Transverse colon (tissue), 4 donors: ENCODE results near the gene CDRT15L2. TPM values are rescaled to one million over a fixed set of nuclear protein-coding genes. Genes with fewer than 3 reads are reported as not detected.
"Not testable (repeated sequence)": the region's sequence is repeated elsewhere in the genome, so short reads cannot be mapped to it uniquely, and the experiment has no call there.

Experiments
- DNase-seq: peaks from one replicate; pipeline ENCODE4 v3.0.0-alpha.2; 2019
- H3K27ac ChIP-seq, 4 donors: fragments of 200-600 bp; sonication (generic); 2 replicates each; pipeline ENCODE4 v1.5.1; 2016 to 2018; ENCODE audit warnings: inconsistent platforms in 4 of 4
- H3K27me3 ChIP-seq: fragments of 200-600 bp; sonication (generic); 2 replicates; pipeline ENCODE4 v1.5.1; 2017; ENCODE audit warnings: inconsistent platforms
- H3K36me3 ChIP-seq, 4 donors: fragments of 200-600 bp; sonication (generic); 2 replicates each; pipeline ENCODE4 v1.5.1; 2017 to 2019; ENCODE audit warnings: inconsistent platforms in 4 of 4
- H3K4me1 ChIP-seq, 4 donors: fragments of 200-600 bp; sonication (generic); 2 replicates each; pipeline ENCODE4 v1.5.1; 2017 to 2020; ENCODE audit warnings: inconsistent platforms in 4 of 4
- H3K4me3 ChIP-seq, 4 donors: fragments of 200-600 bp; sonication (generic); 1 replicate in 1 of 4; 2 replicates in 3 of 4; pipeline versions ENCODE4 v1.5.1 to v1.6.1; 2017 to 2019; ENCODE audit warnings: inconsistent platforms in 4 of 4
- H3K9me3 ChIP-seq, 2 donors: fragments of 200-600 bp; sonication (generic); 2 replicates each; pipeline ENCODE4 v1.5.1; 2017 to 2019; ENCODE audit warnings: inconsistent platforms in 2 of 2
- CTCF ChIP-seq, 5 experiments: fragments of 200-600 bp in 3 of 5; fragments of 450-650 bp in 2 of 5; sonication (generic) in 3 of 5; IDR thresholded peaks; 1 replicate in 2 of 5; 2 replicates in 3 of 5; pipeline ENCODE4 v1.5.1; 2016 to 2017; ENCODE audit warnings: antibody characterized with exemption in 5 of 5, inconsistent platforms in 3 of 5, mild to moderate bottlenecking in 2 of 5, moderate library complexity in 1 of 5
- WGBS, 2 donors: methylation state at CpG; one replicate each; pipeline ENCODE4 v1.1.5; 2018; ENCODE audit warnings: low coverage in 1 of 2; 5-methylcytosine and 5-hydroxymethylcytosine counted together
- in situ Hi-C, 4 donors: fragments of 200-750 bp; cut with MboI; loops; one replicate each; pipeline versions ENCODE4 v1.15.0 to v1.15.1; 2017; ENCODE audit warnings: low sequenced_read_pairs in 3 of 4, low pct_ligation_motif_present in 1 of 4, low pct_unique_long_range_greater_than_20kb in 1 of 4
- intact Hi-C: fragments of 100-400 bp; cut with DNase I; formaldehyde crosslinking; loops from one replicate; pipeline ENCODE4 v1.15.1; 2023; ENCODE audit warnings: low total_unique reads
- total RNA-seq, 4 donors: library from RNA; depleted of rRNA; stranded (reverse); fragments of >200 nt; gene quantifications; one replicate each; pipeline ENCODE4 v1.1.0, GENCODE V29; 2016

CDRT15L2 gene
- total RNA-seq, 4 donors from 2014 or later, result not detected

- H3K36me3 ChIP-seq, H3K9me3 ChIP-seq, intact Hi-C loops, H3K4me3 ChIP-seq, H3K4me1 ChIP-seq, H3K27me3 ChIP-seq, H3K27ac ChIP-seq, DNase-seq, in situ Hi-C loops: not testable (repeated sequence)
- TF ChIP-seq CTCF (IDR thresholded peaks at IDR 0.05), result peak in 2 of 5 experiments; percentile 4 to 8
- WGBS, 2 donors, result 29 to 40% methylated on average over 7 of the region's 7 CpGs
Measured at GRCh38 chr17:20541853-20542546, 37.5 kb upstream of the CDRT15L2 start.

DNA sequence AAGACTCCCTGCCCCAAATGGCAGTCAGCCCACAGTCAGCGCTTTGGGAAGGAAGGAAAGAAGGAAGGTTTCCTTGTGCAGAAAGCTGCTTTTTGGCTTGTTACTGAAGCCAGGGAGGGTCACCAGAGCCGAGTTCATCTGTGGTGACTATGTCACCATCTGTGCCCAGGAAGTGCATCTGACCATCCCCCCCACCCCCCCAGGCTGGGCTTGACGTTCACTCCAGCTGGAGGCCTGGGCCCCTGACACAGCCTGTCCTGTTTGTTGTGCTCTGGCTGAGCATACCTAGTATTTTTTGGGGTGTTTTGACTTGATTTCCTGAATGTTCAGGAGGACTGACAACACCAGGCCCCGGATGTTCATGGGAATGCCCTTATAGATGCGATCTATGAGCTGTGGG lies 31.6 kb upstream of the CDRT15L2 start:
- H3K4me1 ChIP-seq, in situ Hi-C loops, DNase-seq, H3K27ac ChIP-seq, H3K27me3 ChIP-seq, H3K9me3 ChIP-seq, intact Hi-C loops, H3K36me3 ChIP-seq, H3K4me3 ChIP-seq: not testable (repeated sequence)
- no CpG with 5 or more reads among the region's 5 CpGs for WGBS, 2 donors

GRCh38 chr17:20552920-20553319 lies 26.6 kb upstream of the CDRT15L2 start:
- H3K27me3 ChIP-seq, H3K9me3 ChIP-seq, intact Hi-C loops, DNase-seq, H3K27ac ChIP-seq, H3K4me1 ChIP-seq, H3K4me3 ChIP-seq, H3K36me3 ChIP-seq, in situ Hi-C loops: not testable (repeated sequence)
- 100% methylated on average over 1 of the region's 6 CpGs; no CpG with 5 or more reads in 1 of the 2 donors for WGBS, 2 donors

- DNase-seq, H3K4me1 ChIP-seq, H3K9me3 ChIP-seq, in situ Hi-C loops, H3K36me3 ChIP-seq, H3K27ac ChIP-seq, intact Hi-C loops, H3K4me3 ChIP-seq, H3K27me3 ChIP-seq: not testable (repeated sequence)
- 96% methylated on average over 3 of the region's 4 CpGs; no CpG with 5 or more reads in 1 of the 2 donors for WGBS, 2 donors
Measured at GRCh38 chr17:20554728-20555127, 24.8 kb upstream of the CDRT15L2 start.

- intact Hi-C loops, in situ Hi-C loops, H3K27me3 ChIP-seq, DNase-seq, H3K36me3 ChIP-seq, H3K27ac ChIP-seq, H3K9me3 ChIP-seq, H3K4me1 ChIP-seq, H3K4me3 ChIP-seq: not testable (repeated sequence)
- 86% methylated on average over 4 of the region's 20 CpGs; no CpG with 5 or more reads in 1 of the 2 donors for WGBS, 2 donors
Measured at GRCh38 chr17:20555135-20556010, 24.2 kb upstream of the CDRT15L2 start.

DNA sequence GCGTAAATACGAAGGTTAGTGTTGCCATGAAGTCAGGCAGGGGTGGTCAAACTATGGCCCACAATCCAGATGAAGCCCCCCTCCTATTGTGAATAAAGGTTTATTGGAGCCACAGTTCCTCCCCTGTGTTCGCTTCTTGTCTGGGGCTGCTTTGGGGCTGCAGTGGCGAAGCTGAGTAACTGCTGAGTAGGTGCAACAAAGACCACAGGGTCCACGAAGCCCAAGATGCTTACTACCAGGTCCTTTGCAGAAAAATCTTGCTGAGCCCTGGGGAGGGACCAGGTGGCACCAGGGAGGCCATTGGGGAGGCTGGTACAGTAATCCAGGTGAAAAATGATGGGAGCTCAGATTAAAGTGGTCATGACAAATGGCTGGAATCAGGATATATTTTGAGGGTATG lies 21.4 kb upstream of the CDRT15L2 start:
- in situ Hi-C loops, H3K36me3 ChIP-seq, H3K4me3 ChIP-seq, intact Hi-C loops, DNase-seq, H3K27ac ChIP-seq, H3K9me3 ChIP-seq, H3K4me1 ChIP-seq, H3K27me3 ChIP-seq: not testable (repeated sequence)
- 80 to 92% methylated on average over 3 to 5 of the region's 5 CpGs for WGBS, 2 donors

DNA sequence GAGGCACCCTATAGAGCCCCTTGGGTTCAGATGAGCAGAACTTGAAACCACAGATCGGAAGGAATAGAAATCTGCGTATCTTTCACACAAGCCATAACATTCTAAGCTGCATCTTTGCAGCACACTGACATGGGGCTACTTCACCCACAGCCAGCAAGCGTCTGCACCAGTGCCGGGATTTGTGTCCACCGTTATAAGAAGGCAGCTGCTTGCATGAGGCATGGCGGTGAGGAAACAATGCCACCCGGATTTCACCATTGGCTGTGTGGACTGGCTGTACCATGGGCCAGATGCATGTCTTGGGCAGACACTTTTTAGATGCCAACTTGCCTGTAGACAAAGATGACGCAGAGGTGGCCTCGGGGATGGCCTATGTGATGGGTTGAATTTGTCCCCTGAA lies 20.5 kb upstream of the CDRT15L2 start:
- H3K9me3 ChIP-seq, H3K36me3 ChIP-seq, DNase-seq, H3K27ac ChIP-seq, H3K4me3 ChIP-seq, intact Hi-C loops, H3K27me3 ChIP-seq, in situ Hi-C loops, H3K4me1 ChIP-seq: not testable (repeated sequence)
- WGBS, 2 donors, result 85 to 95% methylated on average over 8 to 9 of the region's 9 CpGs
